Activated effector memory CD4-positive, alpha-beta T cell treated with anti-CD3 and anti-CD28 coated beads, Interleukin-2, amount 50 U/mL, for 16 hours (primary cell): ENCODE results near the gene TRAF4.

ENCODE experiments used
- DNase-seq: peaks from one replicate; pipeline ENCODE4 v3.0.0-alpha.2; 2020

Gene TRAF4

DNA sequence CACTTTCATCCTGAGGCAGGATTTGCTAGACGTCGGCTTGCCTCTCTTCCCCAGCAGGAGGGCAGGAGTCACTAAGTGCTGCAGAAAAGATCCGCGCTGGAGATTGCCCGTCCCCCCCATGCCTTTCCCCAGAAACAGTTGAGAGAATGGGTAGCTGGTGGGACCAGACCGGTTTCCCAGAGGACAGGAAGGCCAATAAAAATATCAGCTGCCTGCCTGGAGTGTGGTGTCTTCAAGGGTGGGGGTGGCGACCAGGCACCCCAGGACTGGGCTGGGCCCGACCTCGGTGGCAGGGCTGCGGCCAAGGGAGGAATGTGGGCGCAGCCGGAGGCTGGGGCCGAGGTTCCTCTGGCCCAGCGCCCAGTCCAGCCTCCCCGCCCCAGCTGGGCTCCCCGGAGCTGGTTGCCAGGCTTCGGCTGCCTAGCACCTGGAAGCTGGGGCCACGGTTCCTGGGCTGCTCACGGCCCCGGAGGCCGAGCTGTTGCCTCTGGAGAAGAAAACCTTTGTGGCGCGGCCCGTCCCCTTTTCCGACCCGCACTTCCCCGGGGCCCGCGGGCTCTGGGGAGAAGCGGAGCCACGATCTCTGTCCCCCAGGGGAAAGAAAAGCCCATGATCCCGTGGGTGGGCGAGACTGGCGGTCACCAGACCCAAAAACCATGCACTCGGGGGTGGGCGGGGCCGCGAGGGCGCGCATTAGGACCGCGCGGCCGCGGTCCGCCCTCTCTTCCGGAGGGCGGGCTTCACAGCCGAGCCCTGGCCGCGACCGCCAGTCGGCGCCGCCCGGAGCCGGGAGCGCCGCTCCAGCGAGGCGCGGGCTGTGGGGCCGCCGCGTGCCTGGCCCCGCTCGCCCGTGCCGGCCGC is at the start of gene TRAF4:
TSS of gene TRAF4 (plus strand) at position 769 of the 861 bp plus-strand sequence. CDS start 102 bp downstream, outside the sequence.
- DNase-seq, result peak; percentile 92

GRCh38 chr17:28698253-28698941 is 45.4 kb upstream of the TRAF4 start:
- no peak for DNase-seq

GRCh38 chr17:28700278-28700677 is 43.5 kb upstream of the TRAF4 start:
- no peak for DNase-seq

DNA sequence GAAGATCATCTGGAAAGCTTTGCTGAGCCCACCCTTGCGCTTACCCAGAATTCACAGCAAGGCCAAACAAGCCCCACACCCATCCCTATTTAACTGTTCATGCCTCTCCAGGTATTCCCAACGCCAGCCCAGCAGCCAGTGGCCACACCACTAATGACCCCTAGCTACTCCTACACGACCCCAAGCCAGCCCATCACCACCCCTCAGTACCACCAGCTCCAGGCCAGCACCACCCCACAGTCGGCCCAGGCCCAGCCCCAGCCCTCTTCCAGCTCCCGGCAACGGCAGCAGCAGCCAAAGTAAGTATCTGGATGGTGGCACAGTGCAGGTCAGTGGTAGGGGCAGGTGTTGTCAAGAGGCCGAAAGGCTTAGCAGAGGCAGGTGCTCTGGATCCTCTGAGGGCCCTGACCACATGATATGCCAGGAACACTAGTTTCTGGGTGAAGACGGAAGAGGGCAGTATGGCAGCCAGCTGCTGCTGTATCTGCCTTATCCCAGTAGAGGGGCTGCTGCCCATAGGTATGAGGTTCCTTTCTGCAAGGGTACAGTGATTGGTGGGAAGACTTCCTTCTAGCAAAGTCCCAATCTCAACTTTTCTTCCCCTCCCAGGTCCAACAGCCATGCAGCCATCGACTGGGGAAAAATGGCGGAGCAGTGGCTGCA is 42.9 kb upstream of the TRAF4 start:
- no peak for DNase-seq

GRCh38 chr17:28702026-28702751 is 41.6 kb upstream of the TRAF4 start:
- DNase-seq, result no peak

- DNase-seq, result no peak
Measured at GRCh38 chr17:28702752-28703150, 41.1 kb upstream of the TRAF4 start.

DNA sequence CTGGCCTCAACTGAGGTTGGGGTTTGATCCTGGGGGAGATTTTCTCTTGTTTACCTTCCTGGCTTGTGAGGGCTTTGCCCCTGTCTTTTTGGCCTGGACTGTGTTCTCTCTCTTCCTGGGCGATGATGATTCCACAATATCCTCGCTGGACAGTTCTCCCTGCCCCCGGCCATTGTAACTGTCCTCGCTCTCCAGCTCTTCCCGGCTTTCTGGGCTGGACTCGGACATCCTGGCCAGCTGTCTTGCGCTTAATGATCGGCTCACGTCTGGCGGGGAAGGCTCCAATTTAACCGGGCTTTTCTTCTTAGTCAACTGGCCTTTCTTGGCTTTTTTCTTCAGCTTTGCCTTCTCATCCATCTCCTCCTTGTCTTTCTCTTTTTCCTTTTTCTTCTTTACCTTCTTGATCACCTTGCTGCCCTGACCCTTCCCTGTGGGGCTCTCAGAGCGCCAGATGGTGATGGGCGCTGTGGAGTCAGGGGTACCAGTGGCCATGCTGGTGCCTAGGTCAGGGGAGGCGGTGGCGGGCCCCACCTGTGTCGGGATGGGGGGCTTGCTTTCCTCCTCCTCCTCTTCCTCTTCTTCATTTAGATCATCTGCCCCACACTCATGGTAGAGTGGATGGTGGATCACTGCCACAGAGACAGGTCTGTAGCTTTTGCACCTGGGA is 40.1 kb upstream of the TRAF4 start:
- DNase-seq, result no peak

DNA sequence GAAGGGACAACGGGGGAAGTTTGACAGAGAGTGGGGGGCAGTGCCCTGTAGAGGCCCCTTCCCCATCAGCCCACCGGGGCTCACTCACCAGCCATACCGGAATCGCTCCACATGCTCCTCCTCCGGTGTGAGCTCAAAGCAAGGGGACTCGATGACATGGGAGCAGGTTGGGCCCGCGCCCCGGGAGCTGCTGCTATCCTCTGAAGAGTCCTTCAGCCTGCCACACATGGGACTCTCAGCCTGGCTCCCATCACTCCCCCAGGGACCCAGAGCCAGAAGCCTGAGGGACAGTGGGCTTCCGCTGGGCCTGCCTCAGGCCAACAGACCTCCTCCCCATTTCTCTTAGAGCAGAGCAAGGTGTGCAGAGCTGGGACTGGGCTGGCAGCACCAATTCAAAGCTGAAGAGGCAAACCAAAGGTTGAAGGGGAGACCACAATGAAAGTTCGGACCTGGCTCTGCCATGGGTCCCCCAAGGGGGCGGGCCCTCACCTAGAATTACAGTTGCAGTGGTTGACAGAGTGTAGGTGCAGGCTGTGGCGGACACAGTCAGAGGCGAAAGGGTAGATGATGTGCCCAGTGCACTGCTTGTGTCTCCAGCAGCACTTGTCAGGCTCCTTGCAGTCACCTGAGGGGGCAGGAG is 39.5 kb upstream of the TRAF4 start:
- no peak for DNase-seq

DNA sequence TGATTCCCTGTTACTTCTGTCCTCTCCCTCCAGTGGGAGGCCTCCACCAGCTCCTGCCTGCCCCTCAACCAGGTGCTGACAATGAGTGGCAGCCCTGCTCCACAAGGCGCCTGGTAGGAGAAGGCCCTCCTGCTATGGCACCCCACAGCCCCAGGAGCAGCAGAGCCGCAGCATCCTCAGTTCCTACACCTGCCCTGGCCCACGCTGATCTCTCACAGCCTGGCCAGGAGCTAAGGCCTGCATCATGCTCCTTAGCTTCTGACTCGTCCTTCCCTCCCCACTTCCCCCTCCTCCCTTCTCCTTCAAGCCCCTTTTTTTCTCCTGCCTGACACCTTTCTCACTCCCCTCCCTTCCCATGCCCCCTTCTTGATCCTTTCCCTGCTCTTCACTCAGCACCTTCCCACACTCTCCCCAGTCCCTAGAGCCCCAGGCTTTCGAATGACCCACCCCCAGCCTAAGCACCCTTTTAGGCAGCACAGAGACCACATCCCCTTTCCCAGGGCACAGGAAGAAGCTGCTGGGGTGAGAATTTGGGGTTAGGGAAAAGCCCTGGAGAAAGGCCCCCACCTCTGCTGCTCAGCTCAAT is 38.6 kb upstream of the TRAF4 start:
- DNase-seq, result no peak

DNA sequence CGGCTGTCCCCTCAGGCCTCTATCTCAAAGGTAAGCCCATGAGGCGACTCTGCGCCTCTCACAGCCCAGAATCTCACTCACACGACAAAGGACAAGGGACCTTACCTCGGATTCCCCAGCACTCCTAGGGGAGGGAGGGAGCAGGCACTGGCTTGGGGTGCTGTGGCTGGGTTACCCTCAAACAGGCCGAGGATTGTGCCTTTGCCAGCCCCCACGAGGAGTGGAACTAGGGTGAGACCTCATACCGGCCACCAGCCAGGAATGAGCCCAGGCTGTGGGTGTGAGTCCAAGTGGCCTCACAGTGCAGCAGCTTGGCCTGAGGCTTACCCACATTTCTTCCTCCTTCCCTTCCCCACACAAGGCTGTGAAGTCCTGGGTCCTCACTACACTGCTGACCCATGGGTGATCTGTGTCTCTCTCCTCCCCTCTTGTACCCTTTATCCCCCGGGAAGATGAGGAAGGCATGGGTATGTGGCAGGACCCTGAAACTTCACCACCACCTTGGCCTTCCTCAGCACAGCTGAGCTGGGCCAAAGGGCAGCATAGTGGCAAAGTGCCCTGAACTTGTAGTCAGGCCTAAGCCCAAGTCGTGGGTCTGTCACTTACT is 38.0 kb upstream of the TRAF4 start:
- DNase-seq, result no peak

- no peak for DNase-seq
Measured at GRCh38 chr17:28706471-28707338, 37.1 kb upstream of the TRAF4 start.

DNA sequence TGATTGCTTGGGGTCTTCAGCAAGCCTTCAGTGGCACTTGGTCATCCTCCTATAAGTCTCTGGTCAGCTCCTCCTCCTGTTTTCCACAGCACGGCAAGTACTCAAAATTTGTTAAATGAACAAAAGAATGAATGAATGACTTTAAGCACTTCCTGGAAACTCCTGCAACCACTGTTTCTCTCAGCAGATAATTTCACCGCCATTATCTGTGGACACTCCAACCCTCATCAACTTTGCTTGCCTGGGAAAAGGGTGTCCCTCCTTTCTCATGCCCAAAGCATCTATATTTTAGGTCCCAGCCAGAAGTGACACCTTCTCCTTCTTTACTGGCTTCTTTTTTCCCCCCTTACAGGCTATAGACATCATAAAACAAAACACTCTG is 36.5 kb upstream of the TRAF4 start:
- no peak for DNase-seq

DNA sequence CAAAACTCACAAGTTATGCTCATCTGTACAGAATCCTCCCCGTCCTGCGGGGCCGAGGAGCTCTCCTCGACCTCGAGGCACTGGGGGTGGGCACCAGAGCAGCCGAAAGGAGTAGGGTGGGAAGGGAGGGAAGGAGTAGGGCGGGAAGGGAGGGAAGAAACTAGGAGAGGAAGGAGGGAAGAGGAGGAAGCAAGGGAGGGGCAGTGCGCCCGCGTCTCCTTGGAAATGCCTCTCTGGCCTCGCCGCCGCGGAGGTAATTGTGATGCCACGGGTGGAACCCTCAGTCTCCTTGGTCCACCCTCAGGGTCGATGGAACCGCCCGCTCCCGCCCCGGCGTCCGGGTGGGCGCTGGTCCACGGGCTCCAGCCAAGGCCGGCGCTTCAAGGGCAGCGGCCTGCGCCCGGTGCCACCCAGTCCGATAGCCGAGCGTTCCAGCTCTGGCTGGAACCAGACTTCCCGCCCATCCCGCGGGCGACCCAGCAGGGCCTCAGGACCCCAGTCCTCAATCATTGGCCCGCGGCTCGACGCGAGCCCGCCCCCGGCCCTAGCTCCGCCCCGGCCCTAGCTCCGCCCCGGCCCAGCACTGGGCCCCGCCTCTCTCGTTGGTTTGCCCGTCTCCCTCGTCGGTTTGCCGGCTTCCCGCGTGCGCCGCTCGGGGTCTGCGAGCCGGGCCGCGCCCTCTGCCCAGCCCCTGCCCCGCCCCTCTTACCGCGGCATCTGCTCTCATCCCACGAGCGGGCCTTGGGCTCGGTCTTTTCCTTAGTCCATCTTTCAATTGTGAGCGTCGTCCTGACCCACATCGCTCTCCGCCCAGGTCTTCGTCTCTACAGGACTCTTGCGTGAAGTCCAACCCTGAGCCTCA is 32.7 kb upstream of the TRAF4 start:
- DNase-seq, result peak; percentile 96

GRCh38 chr17:28711723-28712031 is 32.1 kb upstream of the TRAF4 start, which contains the start of gene PROCA1:
Gene PROCA1, minus strand, starts transcription at chr17:28711888. Its CDS starts 228 bp downstream, at chr17:28711660.
- DNase-seq, result no peak

- peak; percentile 89 for DNase-seq
Measured at GRCh38 chr17:28712032-28712704, 31.6 kb upstream of the TRAF4 start.

DNA sequence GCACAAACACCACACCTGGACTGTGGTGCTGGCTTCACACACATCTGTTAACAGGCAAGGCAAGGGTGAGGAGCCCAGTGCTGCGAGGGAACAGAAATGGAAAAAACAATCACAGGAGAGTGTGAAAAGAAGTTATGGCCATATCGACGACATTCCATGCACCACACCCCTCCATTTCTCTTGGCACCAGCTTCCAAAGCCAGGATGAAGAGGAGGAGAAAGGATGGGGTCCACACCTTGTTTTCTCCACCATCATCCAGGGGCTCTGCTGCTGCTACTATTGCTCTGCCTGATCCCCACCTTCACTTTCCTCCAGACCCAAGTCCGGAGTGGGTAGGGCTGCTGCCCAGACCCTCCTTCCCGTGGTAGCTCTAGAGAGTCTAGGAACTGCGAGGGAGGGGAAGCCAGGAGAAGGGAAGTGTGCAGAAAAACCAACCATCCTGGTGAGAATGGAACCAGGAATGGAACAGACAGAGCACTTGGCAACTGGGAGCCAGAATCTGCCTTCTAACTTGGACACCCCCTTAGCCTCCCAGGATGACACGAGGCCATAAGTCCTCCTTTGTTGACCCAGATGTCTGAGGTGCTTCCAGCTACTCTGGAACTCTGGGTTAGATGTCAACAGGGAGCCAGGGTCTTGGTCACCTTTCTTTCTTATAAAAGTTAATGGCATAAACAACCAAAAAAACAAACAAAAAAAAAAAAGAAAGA is 31.0 kb upstream of the TRAF4 start:
- DNase-seq, result no peak

DNA sequence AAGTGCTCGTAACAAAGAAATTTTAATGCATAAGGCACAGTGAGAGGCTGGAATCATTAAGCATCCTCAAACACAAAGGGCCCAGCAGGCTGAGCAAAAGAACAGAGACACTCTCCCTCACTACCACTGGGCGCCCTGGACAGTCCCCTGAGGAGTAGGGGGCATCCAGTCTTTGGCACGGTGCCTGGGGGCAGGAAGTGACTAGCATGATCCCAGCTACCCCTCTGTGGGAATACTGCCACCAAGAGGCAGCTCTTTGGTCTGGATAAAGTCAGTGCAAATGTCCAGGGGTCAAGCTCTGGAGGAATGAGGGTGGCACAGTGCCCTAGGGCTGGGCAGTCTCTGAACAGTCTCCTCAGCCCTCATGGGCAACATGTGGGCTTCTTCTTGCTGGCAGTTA is 29.5 kb upstream of the TRAF4 start:
- DNase-seq, result no peak

DNA sequence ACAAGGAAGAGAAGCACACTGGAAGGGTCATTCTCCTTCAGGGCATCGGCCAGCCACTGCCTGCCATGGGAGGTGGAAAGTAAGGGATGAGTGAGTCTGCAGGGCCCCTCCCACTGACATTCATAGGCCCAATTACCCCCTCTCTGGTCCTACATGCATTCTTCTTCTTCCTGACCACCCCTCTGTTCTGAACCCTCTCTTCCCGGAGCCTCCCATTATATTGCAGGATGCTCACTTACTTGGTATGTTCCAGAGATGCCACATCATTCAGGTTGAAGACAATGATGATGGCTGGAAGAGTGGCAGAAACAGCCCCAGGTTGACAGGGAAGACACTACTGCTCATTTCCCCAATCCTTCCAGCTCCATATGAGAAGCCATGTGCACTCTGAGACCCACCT is 28.6 kb upstream of the TRAF4 start:
- no peak for DNase-seq
